Prostate gland (tissue), 2 donors: ENCODE data around the gene SRSF5. TPM values are rescaled to one million over a fixed set of nuclear protein-coding genes. Genes with fewer than 3 reads are reported as not detected.
A peak's percentile ranks its signal among the peaks of the same experiment; 100 is the strongest.

Source experiments
- DNase-seq: peaks from one replicate; pipeline ENCODE4 v3.0.0-alpha.2; 2019; ENCODE audit warnings: low spot score
- H3K27ac ChIP-seq, 2 donors: fragments of 200-600 bp; sonication (generic); 2 replicates each; pipeline ENCODE4 v1.5.1; 2017 to 2019
- H3K27me3 ChIP-seq: fragments of 200-600 bp; sonication (generic); replicated peaks from 2 replicates; pipeline ENCODE4 v1.5.1; 2019; ENCODE audit not compliant: insufficient read depth
- H3K36me3 ChIP-seq, 2 donors: fragments of 200-600 bp; sonication (generic); 1 replicate in 1 of 2; 2 replicates in 1 of 2; pipeline versions ENCODE4 v1.5.1 to v1.8.1; 2017 to 2019
- H3K4me1 ChIP-seq: fragments of 200-600 bp; sonication (generic); replicated peaks from 2 replicates; pipeline ENCODE4 v1.5.1; 2019
- H3K4me3 ChIP-seq, 2 donors: fragments of 200-600 bp; sonication (generic); 2 replicates each; pipeline ENCODE4 v1.5.1; 2017 to 2019
- H3K9me3 ChIP-seq: fragments of 200-600 bp; sonication (generic); 2 replicates; pipeline ENCODE4 v1.5.1; 2017
- CTCF ChIP-seq, 4 experiments: fragments of 200-600 bp in 2 of 4; fragments of 450-650 bp in 2 of 4; sonication (generic) in 2 of 4; IDR thresholded peaks; 1 replicate in 3 of 4; 2 replicates in 1 of 4; pipeline ENCODE4 v1.5.1; 2016 to 2019; ENCODE audit warnings: antibody characterized with exemption in 4 of 4, mild to moderate bottlenecking in 2 of 4, moderate library complexity in 2 of 4
- POLR2A ChIP-seq: fragments of 450-650 bp; IDR thresholded peaks from one replicate; pipeline ENCODE4 v1.6.1; 2016; ENCODE audit warnings: antibody characterized with exemption, mild to moderate bottlenecking
- POLR2AphosphoS5 ChIP-seq: sonication (generic); formaldehyde crosslinking; IDR thresholded peaks from one replicate; pipeline ENCODE4 v1.6.1; 2017; ENCODE audit warnings: antibody characterized with exemption
- WGBS: methylation state at CpG from one replicate; pipeline ENCODE4 v1.1.5; 2018; 5-methylcytosine and 5-hydroxymethylcytosine counted together
- intact Hi-C: fragments of 100-400 bp; cut with DNase I; formaldehyde crosslinking; loops from one replicate; pipeline ENCODE4 v1.14.2; 2022
- total RNA-seq, 2 donors: library from RNA; depleted of rRNA; stranded (reverse); fragments of >200 nt; gene quantifications; one replicate each; pipeline ENCODE4 v1.1.0, GENCODE V29; 2016

SRSF5 gene
- total RNA-seq, 2 donors from 2014 or later = 206 to 338 TPM

DNA sequence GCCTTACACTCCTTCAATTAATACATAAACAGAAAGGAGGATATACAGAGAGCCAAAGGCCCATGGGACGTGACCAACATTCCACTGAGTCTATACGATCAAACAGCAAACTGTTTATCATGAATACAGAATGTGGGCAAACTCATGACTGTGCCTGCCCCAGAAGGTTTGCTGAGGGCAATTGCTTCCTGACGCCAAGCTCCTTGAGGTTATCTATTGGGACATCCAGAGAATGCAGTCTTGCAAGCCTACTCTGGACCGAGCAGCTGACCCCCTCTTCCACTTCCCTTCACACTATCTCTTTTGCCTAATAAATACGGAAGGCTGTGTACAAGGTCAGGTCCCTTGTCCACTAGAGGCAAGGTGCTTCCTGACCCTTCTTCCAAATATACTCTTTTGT is 48.6 kb downstream of the SRSF5 start:
- H3K27ac ChIP-seq = no peak overlapping the region
- H3K4me1 ChIP-seq = no peaks in the 10 kb centered on the region
- TF ChIP-seq CTCF (IDR thresholded peaks at IDR 0.05) = no peak
- TF ChIP-seq POLR2AphosphoS5 = no peak
- TF ChIP-seq POLR2A = no peak
- no peak overlapping the region for H3K4me3 ChIP-seq
- DNase-seq = no peak
- 72% methylated on average over 5 of the region's 5 CpGs for WGBS
- no peaks in the 10 kb centered on the region for H3K36me3 ChIP-seq
- intact Hi-C loops = loop anchor here (5.0 kb wide), 1 partner anchor 502 kb away; no protein-coding TSS in a partner anchor
- H3K9me3 ChIP-seq = no peaks in the 10 kb centered on the region
- peaks cover 3% of the 10 kb centered on the region for H3K27me3 ChIP-seq

DNA sequence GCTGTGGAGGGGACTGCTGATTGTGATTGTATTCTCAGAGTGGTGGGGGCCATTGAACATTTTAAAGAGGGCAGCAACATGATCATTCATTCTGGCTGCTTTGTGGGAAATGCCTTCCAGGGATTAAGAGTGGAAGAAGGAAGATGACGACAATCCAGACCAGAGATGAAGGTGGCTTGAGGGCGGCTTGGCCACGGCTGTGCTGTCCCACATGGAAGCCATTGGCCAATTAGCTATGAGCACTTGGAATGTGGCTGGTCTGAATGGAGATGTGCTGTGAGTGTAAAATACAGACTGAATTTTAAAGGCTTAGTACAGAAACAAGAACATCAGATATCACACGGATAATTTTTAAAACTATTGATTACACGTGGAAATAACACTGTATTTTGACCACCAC is 49.3 kb downstream of the SRSF5 start:
- Histone ChIP-seq H3K9me3 (no peaks in the 10 kb centered on the region), H3K4me3 (no peak overlapping the region), H3K36me3 (no peaks in the 10 kb centered on the region), H3K4me1 (no peaks in the 10 kb centered on the region), H3K27ac (no peak overlapping the region), H3K27me3 (peaks cover 3% of the 10 kb centered on the region)
- 82% methylated on average over 5 of the region's 5 CpGs for WGBS
- intact Hi-C loops = loop anchor here (5.0 kb wide), 1 partner anchor 501 kb away; no protein-coding TSS in a partner anchor
- no peak for DNase-seq
- no peak for TF ChIP-seq CTCF (IDR thresholded peaks at IDR 0.05)
- TF ChIP-seq POLR2AphosphoS5 = no peak
- TF ChIP-seq POLR2A = no peak

DNA sequence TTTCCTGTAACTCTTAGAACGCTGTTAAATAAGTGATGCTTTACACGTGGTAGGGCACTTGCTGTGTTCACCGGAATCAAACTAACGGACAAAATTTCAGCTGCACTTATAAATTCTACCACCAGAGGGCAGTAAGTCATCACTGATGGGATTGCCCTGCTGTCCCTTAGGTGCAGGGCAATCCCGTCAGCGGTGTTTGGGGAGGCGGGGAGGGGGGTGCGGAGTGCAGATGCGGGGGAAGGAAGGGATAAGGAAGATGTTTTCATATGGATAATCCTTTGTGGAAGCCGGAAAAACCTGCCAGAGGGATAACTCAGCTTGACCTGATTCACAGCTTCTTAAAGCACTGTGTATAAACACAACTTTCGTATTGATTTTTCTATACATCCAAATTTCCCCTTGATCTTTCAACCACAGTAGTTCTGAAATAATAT is 51.8 kb downstream of the SRSF5 start:
- TF ChIP-seq CTCF (IDR thresholded peaks at IDR 0.05) = peak; percentile 79 to 97 (median 86)
- no peak for TF ChIP-seq POLR2AphosphoS5
- TF ChIP-seq POLR2A = no peak
- no peaks in the 10 kb centered on the region for H3K9me3 ChIP-seq
- no peak overlapping the region for H3K27ac ChIP-seq
- intact Hi-C loops = loop anchor here (2.0 to 5.0 kb wide), 2 partner anchors 208 to 499 kb away; no protein-coding TSS in a partner anchor
- no peaks in the 10 kb centered on the region for H3K4me1 ChIP-seq
- no peak overlapping the region for H3K4me3 ChIP-seq
- 8% methylated on average over 11 of the region's 11 CpGs for WGBS
- no peaks in the 10 kb centered on the region for H3K36me3 ChIP-seq
- peak; percentile 40 for DNase-seq
- H3K27me3 ChIP-seq = peaks cover 3% of the 10 kb centered on the region

DNA sequence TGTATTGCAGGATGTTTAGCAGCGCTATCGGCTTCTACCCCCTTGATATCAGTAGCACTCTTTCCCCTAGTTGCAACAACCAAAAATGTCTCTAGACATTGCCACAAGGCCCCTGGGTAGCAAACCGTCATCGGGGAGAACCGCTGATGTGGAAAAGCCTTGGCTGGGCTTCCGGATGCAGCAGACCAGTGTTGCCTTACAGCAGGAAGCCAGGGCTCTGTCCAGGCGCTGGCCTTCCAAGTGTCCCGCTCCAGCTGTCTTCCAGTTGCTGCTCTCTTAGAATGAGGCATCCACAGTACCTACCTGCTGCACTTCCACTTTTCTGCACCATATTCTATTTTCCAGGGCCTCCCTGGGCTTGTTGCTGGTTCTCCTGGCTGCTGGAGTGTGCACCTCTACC is 52.7 kb downstream of the SRSF5 start:
- TF ChIP-seq CTCF (IDR thresholded peaks at IDR 0.05) = no peak
- TF ChIP-seq POLR2AphosphoS5 = no peak
- TF ChIP-seq POLR2A = no peak
- intact Hi-C loops = loop anchor here (2.0 to 5.0 kb wide), 2 partner anchors 207 to 498 kb away; no protein-coding TSS in a partner anchor
- no peak overlapping the region for H3K4me3 ChIP-seq
- no peaks in the 10 kb centered on the region for H3K36me3 ChIP-seq
- peaks cover 3% of the 10 kb centered on the region for H3K27me3 ChIP-seq
- DNase-seq = no peak
- H3K4me1 ChIP-seq = no peaks in the 10 kb centered on the region
- 74% methylated on average over 8 of the region's 8 CpGs for WGBS
- H3K9me3 ChIP-seq = no peaks in the 10 kb centered on the region
- H3K27ac ChIP-seq = no peak overlapping the region

DNA sequence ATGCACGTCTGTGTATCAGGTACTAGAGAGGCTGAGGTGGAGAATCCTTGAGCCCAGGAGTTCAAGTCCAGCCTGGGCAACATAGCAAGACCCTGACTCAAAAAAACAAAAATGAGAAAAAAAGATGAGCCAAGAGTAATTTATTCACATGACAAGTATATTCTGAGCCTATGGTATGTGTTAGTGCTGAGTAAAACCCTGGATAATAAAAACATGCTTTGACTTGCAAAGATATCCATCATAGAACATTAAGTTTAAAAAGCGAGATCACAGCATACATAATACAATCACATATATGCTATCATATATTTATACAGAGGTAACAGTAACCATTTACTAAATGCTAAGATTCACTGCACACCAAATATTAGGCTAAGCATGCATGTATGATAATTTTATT is 54.0 kb downstream of the SRSF5 start:
- H3K4me1 ChIP-seq = no peaks in the 10 kb centered on the region
- no peak overlapping the region for H3K4me3 ChIP-seq
- intact Hi-C loops = no loop called here
- no peak for DNase-seq
- no peaks in the 10 kb centered on the region for H3K9me3 ChIP-seq
- no peak overlapping the region for H3K27ac ChIP-seq
- TF ChIP-seq CTCF (IDR thresholded peaks at IDR 0.05) (no peak), POLR2AphosphoS5 (no peak), POLR2A (no peak)
- H3K36me3 ChIP-seq = no peaks in the 10 kb centered on the region
- H3K27me3 ChIP-seq = peaks cover 3% of the 10 kb centered on the region
- WGBS = 83% methylated on average over 2 of the region's 2 CpGs
